NCI-H524 treated with DMSO at 0.1 percent for 48 hours (cell line): ENCODE results near the gene NDUFS6.
A peak's percentile ranks its signal among the peaks of the same experiment; 100 is the strongest.
"Not testable (repeated sequence)": the region's sequence is repeated elsewhere in the genome, so short reads cannot be mapped to it uniquely, and the experiment has no call there.

Experiments used
- DNase-seq: peaks from one replicate; lab custom pipeline; 2025; lab: John Stamatoyannopoulos, UW

The NDUFS6 gene

DNA sequence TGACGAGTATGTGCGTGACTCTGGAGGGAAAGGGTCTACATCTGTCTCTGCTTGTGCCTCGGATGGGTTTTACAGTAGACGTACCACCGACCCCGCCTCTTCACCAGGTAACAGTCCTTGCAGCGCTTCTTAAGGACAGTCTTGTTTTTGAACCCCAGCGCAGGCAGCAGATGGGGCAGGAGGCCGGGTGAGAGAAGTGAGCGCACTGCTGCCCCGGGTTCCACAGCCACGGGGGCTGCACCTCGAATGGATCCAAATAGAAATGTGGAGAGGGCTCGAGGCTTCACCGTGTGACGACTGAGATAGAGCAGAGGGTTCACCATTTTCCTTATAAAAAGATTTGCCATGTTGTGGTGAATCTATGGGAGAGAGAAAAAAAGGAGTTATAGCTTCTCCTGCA, 2.6 kb upstream of the NDUFS6 start:
- not testable (repeated sequence) for DNase-seq

DNA sequence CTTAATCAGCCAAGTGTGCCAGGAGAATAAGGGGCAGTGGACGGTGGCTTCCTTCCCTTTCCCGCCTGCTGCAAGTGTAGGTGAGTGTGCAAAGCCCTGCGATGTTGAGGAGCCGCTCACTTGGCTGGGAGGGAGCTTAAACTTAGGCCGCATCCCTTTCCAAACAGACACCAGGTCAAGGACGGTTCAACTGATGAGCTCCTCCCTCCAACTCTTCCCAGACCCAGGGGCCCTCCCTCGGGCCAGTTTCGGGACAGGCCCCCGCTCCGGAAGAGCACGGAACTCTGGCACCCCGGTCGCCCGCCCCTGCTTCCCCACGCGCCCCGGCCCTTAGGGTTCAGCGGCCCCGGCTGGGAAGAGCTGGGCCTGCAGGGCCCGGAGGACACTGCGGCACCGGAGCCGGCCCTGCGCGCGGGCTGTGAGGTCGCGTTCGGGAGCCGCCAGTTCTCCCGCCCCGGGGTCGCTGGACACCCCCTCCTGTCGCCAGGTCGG, 2.1 kb upstream of the NDUFS6 start:
- DNase-seq, result no peak

DNA sequence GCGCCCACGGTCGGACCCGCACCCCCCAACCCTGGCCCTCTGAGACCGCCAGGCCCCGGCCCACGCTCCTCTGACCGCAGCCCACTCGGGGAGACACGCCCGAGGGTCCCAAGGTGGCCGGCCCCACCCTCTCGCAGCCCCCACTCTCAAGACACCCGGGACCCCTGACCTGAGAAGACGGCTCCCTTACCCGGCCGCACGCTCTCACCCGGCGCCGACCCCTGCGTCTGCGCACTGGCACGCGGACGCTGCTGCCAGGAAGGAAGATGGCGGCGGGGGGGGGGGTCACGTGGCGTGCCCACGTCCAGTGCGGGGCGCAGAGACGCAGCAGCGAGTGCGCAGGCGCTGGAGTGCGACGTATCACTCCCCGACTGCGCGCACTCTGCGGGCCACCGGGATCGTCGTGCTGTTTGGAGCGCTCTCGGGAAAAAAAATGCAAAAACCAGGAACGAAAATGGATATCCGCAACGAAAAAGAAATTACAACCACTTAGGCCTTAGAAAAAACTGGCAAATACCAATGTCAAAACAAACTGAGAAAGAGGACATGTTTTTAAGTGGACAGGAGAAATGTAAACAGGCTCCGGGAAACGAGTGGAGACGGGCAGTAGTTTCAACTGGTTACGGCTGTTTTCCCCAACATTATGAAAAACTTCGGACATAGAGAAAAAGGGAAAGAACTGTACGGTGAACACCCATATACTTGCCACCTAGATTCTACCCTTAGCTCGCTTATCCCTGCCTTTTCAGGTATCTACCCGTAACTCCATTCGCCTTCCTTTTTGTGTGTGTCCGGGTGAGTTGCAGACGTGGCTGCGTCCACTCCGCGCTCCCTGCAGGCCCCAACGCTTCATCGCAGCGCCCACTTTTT, 1.4 kb upstream of the NDUFS6 start, which contains the start of gene MRPL36:
TSS of gene MRPL36 (minus strand) at position 236 of the 870 bp plus-strand sequence. CDS start 902 bp downstream, outside the sequence.
- peak; percentile 77 for DNase-seq

DNA sequence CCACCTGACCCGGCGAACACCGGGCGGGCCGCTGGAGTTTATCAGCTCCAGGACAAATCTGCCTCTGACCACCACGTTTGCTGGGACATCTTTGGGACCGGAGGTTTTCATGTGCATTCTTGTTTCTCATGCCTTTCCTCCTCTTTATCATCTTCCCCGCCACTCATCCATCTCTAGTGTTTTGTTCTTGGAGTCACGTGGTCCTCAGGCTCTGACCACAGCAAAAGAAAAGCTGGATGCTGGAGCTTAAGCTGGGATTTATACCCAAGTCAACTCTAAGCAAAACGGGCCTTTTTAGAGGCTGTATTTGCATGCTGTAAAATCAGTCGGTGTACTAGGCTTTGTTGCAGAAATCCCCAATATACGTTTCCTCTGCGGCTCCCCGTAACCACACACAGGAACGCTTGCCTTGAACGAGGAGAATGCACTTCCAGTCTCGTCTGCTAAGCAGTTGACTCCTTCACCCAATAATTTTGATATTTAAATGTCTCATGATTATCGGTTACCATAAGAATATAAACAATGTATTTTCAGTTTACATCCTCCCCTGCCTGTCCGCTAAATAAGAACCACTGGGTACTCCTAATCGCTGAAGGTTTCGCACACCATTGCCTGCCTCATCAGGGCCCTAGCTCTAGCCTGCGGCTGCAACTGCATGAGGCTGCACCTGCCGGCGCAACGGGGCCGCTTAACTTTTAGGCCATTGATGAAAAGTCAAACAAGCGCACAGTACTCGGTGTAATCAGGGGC, 560 bp upstream of the NDUFS6 start:
- peak; percentile 20 for DNase-seq

DNA sequence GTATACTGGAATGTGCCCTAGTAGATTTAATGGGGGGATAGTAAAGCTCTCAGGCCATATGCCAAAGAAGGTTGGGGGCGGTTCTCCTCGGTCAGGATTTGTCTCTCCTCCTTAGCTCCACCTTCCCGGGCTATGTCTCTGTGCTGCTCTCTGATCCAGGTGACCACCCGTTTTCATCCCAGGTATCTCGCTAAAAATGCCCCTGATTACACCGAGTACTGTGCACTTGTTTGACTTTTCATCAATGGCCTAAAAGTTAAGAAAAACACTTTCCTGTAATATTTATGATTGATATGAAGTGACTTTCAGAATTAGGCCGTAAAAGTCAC, 724 bp downstream of the NDUFS6 start:
- DNase-seq, result no peak

DNA sequence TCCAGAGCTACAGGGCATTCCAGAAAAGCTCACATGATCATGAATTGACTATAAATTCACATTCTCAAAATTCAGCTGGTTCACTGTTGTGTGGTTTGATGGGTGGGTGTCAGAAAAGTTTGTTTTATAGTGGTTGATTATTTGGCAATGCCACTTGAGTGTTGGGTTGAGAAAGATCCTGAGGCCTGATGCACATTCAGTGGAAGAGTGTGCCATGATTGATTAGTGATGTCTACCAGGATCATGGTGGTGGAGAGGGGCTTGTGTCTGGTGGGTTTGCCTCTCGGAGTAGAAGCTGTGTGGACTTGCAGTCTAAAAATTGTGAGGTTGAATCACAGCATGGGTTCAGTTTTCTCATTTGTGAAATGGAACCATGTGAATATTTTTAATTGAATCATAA, 2.0 kb downstream of the NDUFS6 start:
- DNase-seq, result no peak

DNA sequence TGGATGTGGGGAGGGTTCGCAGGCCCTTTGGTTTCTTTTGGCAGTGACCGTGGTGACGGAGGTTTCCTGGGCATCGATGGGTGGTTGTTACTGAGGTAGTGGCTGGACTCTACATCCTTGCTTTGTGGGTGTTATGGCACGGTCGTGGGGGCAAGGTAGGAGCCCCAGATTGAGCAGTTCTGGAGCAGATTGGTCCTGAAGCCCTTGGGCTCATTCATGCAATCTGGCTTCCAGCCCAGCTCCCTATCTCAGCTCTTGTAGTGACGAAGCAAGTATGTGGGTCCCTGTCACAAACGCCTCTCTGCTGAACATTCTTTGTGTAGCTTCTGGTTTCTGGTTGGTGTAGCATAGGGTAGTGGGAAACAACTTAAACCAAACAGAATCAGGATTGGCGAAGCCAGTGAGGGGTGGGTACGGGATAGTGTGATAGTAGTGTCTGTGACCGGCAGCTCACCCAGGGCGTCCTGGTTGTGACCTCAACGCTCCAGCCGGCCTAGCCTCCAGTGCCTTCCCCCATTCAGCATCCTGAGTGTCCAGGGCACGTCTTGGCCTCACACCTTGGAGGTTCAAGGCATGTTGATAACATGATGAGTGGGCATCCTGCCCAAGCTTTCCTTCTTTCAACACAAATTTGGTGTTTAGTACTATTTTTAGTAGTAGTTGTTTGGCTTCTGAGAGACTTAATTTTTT, 2.9 kb downstream of the NDUFS6 start:
- DNase-seq, result no peak

DNA sequence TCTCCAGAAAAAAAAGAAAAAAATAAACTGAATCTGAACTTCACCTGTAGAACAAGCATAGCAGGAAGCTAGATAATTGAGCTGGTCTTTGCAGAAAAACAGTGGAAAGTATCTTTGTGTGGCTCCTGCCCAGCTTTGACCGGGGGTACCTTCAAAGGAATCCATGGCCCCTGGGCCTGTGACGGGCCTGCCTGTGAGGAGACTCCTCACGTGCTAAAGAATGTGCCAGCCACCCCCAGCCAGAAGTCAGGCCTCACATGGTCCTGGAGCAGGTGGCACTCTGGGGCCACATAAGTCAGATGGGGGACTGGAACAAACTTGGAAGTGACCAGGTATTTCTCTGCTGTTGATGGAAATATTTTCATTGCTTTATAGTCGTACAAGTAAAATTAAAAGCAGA, 4.1 kb downstream of the NDUFS6 start:
- DNase-seq, result no peak

DNA sequence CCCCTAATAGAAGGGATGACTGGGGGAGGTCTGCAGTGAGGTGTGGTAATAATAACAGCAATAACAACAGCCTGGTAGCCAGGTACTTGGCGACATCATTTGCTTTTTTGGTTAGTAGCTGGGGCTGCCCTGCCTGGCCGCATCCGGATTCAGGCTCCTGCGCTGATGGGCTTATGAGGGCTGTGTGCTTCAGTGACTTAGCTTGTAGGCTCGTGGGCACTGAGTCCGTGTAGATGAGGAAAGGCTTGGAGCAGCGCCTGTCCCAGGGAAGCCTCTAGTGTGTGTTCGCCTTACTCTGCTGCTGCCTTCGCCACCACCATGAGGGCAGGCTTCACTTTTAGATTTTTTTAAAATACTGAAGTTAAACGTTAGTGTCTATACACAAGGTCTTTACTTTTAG, 4.5 kb downstream of the NDUFS6 start:
- DNase-seq, result no peak

DNA sequence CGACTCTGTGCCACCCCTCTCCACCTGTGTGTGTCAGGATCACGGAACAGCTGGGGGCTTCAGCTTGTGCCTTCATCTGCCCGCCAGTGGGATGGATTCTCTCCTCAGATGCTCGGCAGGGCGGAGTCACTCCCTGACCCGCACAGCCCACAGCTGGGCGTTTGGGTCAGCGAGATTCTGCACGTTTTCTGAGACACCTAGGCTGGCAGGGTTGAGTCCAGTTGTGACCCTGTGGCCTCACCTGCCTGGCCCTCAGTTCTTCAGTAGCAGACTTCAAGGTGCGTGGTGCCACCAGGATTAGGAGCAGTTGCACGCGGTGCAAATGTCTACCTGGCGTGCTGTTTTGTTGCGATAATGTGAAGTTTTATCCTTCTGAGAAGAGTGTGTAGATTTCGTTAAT, 5.0 kb downstream of the NDUFS6 start:
- DNase-seq, result no peak

DNA sequence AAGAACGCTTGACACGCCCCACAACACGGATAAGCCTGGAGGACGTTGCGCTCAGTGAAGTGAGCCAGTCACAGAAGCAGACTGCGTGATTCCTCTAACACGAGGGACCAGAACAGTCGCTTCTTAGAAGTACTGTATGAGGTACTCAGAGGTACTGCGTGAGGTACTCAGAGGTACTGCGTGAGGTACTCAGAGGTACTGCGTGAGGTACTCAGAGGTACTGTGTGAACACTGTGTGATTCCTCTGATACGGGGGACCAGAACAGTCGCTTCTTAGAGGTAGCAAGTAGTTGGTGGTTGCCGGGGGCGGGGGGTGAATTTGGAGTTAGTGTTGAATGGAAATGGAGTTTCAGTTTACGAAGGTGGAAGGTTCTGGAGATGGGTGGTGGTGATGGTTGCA, 5.8 kb downstream of the NDUFS6 start:
- no peak for DNase-seq

DNA sequence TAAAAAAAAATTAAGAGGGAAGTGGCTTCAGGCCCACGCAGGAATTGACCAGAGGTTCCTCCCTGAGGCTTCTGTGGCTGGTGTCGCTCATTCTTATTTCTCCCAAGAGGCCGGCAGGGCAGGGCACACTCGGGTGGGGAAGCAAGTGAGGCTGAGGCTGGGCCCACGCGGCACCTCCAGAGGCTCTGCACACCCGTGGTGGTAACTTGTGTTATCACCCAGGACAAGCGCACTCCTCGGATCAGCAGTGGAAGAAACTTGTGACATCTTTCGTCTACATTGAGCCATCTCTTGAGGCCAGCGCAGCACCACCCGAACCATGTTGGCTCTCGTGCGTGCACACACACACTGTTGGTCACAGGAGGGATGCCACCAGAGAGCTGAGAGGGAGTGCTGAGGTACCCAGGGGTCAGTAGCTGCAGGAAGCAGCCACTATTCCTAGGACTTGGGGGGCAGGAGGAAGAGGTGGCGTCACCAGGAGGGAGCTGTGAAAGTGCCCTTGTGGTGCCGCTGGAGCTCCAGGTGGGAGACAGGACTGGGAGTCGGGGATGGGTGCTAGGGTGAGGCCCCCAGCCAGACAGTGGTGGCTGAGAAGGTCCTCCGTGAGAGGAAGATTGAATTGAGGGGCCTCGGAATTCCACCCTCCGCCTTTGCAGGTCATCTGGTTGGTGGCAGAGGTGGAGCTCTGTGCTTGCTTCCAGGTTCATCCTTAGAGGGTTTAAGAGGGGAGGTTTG, 6.4 kb downstream of the NDUFS6 start:
- no peak for DNase-seq

DNA sequence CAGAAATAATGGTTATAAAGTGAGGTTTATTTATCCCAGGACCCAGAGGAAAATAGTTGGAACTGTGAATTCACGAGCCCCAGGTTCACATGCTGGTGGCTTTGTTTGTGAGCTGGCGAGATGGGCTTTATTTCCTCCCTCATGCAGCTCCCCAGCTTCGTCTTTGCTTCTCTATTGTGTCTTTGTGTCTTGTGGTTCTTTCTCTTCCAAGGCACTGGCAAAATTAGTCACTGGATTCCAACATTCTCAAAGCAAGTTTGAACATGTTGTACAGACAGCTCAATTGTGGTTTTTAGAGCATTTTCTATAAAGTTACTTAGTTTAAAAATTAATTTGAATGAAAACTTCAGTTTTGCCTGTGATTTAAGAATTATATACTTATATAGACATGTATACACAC, 7.2 kb downstream of the NDUFS6 start:
- no peak for DNase-seq

DNA sequence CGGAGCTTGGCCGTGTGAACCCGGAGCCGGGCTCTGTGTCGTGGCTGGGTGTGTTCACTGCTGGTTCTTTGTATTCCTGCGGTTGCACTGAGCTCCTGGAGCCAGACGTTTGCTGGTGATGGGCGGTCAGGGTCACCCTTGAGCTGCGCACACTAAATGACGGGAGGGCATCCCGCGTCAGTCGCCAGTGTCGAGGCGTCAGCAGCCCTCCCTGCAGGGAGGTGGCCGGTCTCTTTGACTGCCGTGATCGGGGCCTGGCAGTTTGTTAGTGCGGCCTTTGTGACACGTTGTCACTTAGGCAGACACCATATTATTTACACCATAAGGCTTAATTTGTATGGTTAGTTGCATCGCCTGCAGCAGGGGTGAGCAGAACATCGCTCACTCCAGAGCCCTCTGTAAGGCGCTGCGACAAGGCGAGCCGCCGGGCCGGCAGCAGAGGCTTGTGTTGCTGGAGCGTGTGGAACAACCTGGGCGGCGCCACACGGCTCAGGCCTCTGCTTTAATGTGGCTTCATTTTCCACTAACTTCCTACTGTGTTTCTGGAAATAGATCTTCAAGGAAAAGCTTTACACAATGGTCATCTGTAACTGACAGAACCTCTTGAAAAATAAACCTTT, 8.3 kb downstream of the NDUFS6 start:
- no peak for DNase-seq

DNA sequence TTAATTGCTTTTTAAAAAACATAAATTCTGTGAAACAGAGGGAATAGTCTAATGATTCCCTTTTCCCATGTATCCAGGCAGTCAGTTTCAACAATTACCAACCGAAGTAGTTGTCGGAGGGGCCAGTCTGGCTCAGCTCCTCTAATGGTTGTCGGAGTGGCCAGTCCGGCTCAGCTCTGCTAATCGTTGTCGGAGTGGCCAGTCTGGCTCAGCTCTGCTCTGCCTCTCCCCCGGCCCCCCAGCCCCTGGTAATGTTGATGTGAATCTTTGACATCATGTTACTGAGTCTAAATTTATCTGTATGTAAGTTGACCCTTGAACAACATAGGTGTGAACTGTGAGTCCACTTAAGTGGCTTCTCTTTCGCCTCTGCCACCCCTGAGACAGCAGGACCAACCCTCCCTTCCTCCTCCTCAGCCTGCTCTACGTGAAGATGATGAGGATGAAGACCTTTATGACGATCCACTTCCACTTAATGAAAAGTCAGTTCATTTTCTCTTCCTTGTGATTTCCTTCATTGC, 9.4 kb downstream of the NDUFS6 start:
- no peak for DNase-seq

DNA sequence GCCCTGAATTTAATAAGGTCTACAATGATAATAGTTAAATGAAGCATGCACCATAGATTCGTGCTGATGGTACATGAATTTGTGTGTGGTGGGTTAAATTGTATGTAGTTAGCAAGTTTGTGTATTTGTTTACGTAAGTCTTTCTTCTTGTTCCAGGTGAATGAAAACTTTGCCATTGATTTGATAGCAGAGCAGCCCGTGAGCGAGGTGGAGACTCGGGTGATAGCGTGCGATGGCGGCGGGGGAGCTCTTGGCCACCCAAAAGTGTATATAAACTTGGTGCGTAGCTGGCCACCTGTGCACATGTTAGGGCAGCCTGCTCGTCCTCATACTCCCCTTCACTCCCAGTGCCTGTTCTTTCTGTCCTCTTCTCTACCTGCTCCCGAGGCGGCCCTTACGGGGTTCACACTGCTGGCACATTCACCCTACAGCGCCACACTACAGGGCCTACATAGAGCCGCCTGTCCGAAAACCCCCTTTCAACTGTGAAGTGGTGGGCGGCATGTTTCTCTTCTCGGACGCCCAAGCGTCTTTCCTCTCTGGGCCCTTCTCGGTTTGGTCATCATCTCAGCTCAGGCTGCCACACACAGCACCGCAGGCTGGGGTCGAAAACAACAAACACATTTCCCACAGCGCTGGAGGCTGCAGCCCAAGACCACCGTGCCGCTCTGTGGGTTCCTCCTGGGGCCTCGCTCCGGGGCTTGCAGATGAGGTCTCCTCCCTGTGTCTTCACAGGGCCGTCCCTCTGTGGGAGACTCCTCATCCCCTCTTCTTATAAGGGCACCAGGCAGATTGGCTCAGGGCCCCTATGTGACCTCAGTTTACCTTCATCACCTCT, 13.2 kb downstream of the NDUFS6 start:
- no peak for DNase-seq

DNA sequence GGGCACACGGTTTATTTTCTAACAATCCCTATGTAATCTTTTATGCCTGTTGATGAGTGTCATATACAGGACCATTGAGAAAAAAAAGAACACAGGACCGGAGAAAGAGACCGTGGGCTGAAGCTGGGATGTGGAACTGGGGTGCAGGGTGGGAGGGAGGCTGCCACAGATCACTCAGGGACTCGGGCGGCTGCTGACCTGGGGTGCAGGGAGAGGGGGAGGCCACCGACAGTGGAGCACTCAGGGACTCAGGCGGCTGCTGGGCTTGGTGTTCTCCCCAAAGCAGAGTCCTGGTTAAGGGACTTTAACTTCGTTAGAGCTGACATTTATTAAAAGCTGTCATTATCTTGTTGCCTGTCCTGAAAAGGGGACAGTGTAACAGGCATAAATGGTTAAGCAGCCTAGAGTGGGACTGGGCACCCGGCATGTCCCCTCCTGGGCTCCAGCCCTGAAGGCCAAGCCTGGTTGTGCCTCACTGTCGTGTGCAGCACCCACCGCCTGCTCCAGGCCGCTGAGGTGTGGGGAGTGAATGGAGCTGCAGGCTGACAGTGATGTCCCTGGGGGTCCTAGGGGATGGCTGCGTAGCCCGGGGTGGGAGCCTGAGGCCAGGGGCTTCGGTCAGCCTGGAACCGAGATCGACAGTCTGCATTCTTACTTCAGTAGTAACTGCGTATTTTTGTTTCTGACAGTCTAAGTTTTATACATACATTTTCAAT, 14.0 kb downstream of the NDUFS6 start:
- no peak for DNase-seq

DNA sequence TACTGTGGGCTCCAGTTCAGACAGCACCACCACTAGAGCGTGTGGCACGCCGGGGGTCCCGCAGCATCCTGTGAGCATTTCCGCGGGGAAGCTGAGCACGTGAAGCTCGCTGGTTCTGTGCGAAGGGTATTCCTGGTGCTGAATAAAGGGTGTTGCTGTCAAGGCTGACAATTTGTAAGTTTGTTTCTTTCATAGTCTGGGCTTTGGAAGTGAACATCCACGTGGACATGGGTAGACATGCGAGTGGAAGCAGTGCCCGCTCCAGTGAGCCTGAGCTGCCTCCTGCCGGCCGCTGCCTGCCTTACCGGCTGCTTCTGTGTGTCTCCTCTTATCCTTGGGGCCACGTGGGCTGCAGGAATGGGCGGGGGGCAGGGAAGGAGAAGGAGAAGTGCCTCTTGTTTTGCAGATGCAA, 14.7 kb downstream of the NDUFS6 start:
- DNase-seq, result no peak

DNA sequence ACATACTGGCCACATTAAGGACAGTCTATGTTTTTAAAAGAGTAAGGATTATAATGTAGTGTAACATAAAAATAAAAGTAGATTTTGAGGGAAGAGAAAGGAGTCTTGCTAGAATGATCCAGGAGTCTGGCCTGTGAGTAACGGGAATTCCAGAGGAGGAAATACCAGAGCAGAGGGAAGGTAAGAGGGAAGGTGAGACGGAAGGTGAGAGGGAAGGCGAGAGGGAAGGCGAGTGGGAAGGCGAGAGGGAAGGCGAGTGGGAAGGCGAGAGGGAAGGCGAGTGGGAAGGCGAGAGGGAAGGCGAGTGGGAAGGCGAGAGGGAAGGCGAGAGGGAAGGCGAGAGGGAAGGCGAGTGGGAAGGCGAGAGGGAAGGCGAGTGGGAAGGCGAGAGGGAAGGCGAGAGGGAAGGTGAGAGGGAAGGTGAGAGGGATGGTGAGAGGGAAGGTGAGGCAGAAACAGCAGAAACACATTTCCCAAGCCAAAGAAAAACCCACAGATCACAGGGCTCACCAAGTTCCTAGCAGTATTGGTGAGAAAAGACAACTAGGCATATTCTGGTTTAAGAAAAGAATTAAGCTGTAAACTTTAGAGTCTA, 15.4 kb downstream of the NDUFS6 start:
- not testable (repeated sequence) for DNase-seq
